ENCODE measurements around the gene ADAMTS19. TPM values are rescaled to one million over a fixed set of nuclear protein-coding genes. Genes with fewer than 3 reads are reported as not detected.

ADAMTS19 gene
- total and polyA plus RNA-seq, 9 of the 15 experiments (the other 6 are each of a cell fraction or from before 2014, with no cell fraction given) = not detected

DNA sequence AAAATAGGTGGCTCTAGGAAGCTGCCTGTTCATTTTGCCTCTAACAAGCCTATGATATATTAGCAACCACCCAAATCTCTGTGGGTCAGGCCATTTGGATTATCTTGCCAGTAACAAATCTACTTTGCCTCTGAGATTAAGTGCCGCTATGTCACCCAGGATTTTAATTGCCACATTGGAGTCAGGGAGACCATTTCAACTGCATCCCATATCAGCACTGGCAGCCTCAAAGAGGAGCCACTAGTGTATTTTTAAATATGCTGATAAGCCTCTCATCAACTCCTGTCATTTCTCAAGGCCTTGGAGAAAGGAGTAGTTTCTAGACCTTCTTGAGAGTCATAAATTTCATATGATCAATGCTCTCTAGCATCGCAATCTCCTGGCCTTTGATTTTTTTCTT is 12.1 kb upstream of the ADAMTS19 start:
- no peaks in the 10 kb centered on the region for H4K20me1 ChIP-seq (replicated peaks; ENCODE audit: control insufficient read depth, insufficient read depth, low read length)
- intact Hi-C loops (cut with micrococcal nuclease) (no loop called here), in situ Hi-C loops (cut with MboI) (no loop called here)
- no peak for TF ChIP-seq SRSF9 (IDR thresholded peaks at IDR 0.05; ENCODE audit: borderline replicate concordance, low read depth, low read length)
- TF ChIP-seq IFI16 (CRISPR knock-in tag; IDR thresholded peaks at IDR 0.05) = no peak
- TF ChIP-seq ZNF586 (CRISPR knock-in tag; conservative IDR thresholded peaks at IDR 0.05) = no peak
- H3K36me3 ChIP-seq (ENCODE audit: control insufficient read depth, insufficient read depth, low read length) = no peaks in the 10 kb centered on the region
- H3K9ac ChIP-seq (ENCODE audit: insufficient read depth in 1 of 2, low read depth in 2 of 2, low read length in 2 of 2) = no peak overlapping the region
- no peaks in the 10 kb centered on the region for H3K9me1 ChIP-seq (ENCODE audit: control insufficient read depth, insufficient read depth, low read length)
- FAIRE-seq (no peak), ATAC-seq (no peak), DNase-seq (ENCODE audit: extremely low read depth in 1 of 4, low spot score in 3 of 4) (no peak)
- no TSS peak for BruUV-seq (replicated peaks)
- no peak overlapping the region for H3K27ac ChIP-seq (ENCODE audit: extremely low read depth, low read depth, low read length)
- H3K4me3 ChIP-seq = no peak overlapping the region
- WGBS (ENCODE audit: insufficient coverage, low coverage, missing lambda C conversion rate) = 0% methylated on average over 2 of the region's 2 CpGs
- ChIA-PET CTCF (ENCODE audit: low intra/inter-chr PET ratio) (no interaction called here), POLR2A (no interaction called here)
- H3K9me3 ChIP-seq (replicated peaks; ENCODE audit: control insufficient read depth, insufficient read depth, low read depth, low read length) = peaks cover 4% of the 10 kb centered on the region; the same call in 1 of the 2 replicates
- no peak overlapping the region for H2AFZ ChIP-seq (ENCODE audit: low read depth, low read length)
- no peaks in the 10 kb centered on the region for H3K27me3 ChIP-seq (ENCODE audit: control insufficient read depth in 2 of 2, insufficient read depth in 2 of 2, low read length in 2 of 2)
- H3K4me1 ChIP-seq (replicated peaks in 1 of 2; ENCODE audit: control insufficient read depth in 2 of 2, insufficient read depth in 2 of 2, low read length in 2 of 2) = no peaks in the 10 kb centered on the region
- H3K4me2 ChIP-seq (ENCODE audit: insufficient read depth, low read length) = no peak overlapping the region
- no peaks in the 10 kb centered on the region for H3K79me2 ChIP-seq (ENCODE audit: control insufficient read depth, insufficient read depth, low read length)

DNA sequence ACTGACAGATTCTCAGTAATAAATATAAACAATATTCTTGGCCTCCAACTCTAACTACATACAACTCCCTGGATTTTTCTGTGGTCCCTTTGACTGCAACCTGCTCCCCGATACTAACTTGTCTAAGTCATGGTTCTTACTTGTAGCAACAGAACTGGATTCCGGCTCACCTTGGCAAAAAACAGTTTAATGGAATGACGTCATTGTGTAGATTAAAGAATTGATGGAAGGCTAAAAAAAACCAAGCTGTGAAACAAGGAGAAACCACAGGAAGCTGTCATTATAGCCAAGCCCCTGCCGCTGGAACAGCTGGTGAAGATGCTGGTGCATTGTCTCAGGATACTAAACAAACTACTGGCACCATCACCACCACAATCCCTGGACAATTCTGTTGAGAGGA is 11.4 kb upstream of the ADAMTS19 start:
- H3K4me1 ChIP-seq (replicated peaks in 1 of 2; ENCODE audit: control insufficient read depth in 2 of 2, insufficient read depth in 2 of 2, low read length in 2 of 2) = no peaks in the 10 kb centered on the region
- no peaks in the 10 kb centered on the region for H3K27me3 ChIP-seq (ENCODE audit: control insufficient read depth in 2 of 2, insufficient read depth in 2 of 2, low read length in 2 of 2)
- intact Hi-C loops (cut with micrococcal nuclease) (no loop called here), in situ Hi-C loops (cut with MboI) (no loop called here)
- no peaks in the 10 kb centered on the region for H3K9me1 ChIP-seq (ENCODE audit: control insufficient read depth, insufficient read depth, low read length)
- 0% methylated on average over 4 of the region's 4 CpGs for WGBS (ENCODE audit: insufficient coverage, low coverage, missing lambda C conversion rate)
- no peaks in the 10 kb centered on the region for H4K20me1 ChIP-seq (replicated peaks; ENCODE audit: control insufficient read depth, insufficient read depth, low read length)
- H3K27ac ChIP-seq (ENCODE audit: extremely low read depth, low read depth, low read length) = no peak overlapping the region
- no peak for ATAC-seq
- CTCF ChIA-PET (ENCODE audit: low intra/inter-chr PET ratio) = no interaction called here
- H3K79me2 ChIP-seq (ENCODE audit: control insufficient read depth, insufficient read depth, low read length) = no peaks in the 10 kb centered on the region
- H3K4me3 ChIP-seq = no peak overlapping the region
- peaks cover 4% of the 10 kb centered on the region; the same call in 1 of the 2 replicates for H3K9me3 ChIP-seq (replicated peaks; ENCODE audit: control insufficient read depth, insufficient read depth, low read depth, low read length)
- no peaks in the 10 kb centered on the region for H3K36me3 ChIP-seq (ENCODE audit: control insufficient read depth, insufficient read depth, low read length)
- no peak overlapping the region for H2AFZ ChIP-seq (ENCODE audit: low read depth, low read length)
- no peak for DNase-seq (ENCODE audit: extremely low read depth in 1 of 4, low spot score in 3 of 4)
- POLR2A ChIA-PET = no interaction called here
- FAIRE-seq = no peak
- BruUV-seq (replicated peaks) = no TSS peak
- TF ChIP-seq, protein P1, sequence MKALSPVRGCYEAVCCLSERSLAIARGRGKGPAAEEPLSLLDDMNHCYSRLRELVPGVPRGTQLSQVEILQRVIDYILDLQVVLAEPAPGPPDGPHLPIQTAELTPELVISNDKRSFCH (CRISPR knock-in tag; IDR thresholded peaks at IDR 0.05) = no peak
- TF ChIP-seq, protein P1 (tag; IDR thresholded peaks at IDR 0.05) = no peak
- 0 out of 2 replicates have a peak, but pooled peaks have one; percentile 12 for TF ChIP-seq JUNB (CRISPR knock-in tag; conservative IDR thresholded peaks at IDR 0.05)
- TF ChIP-seq, protein P2, sequence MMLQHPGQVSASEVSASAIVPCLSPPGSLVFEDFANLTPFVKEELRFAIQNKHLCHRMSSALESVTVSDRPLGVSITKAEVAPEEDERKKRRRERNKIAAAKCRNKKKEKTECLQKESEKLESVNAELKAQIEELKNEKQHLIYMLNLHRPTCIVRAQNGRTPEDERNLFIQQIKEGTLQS (IDR thresholded peaks at IDR 0.05) = peak; percentile 31; the same call in 1 of the 2 replicates
- TF ChIP-seq, protein P2 (CRISPR knock-in tag; conservative IDR thresholded peaks at IDR 0.05) = no peak
- H3K9ac ChIP-seq (ENCODE audit: insufficient read depth in 1 of 2, low read depth in 2 of 2, low read length in 2 of 2) = no peak overlapping the region
- H3K4me2 ChIP-seq (ENCODE audit: insufficient read depth, low read length) = no peak overlapping the region

Measured in K562 (cell line).